ENCODE results near the gene GRAMD2B. TPM values are rescaled to one million over a fixed set of nuclear protein-coding genes. Genes with fewer than 3 reads are reported as not detected.
A peak's percentile ranks its signal among the peaks of the same experiment; 100 is the strongest.

The GRAMD2B gene
- total and polyA plus RNA-seq, 7 donors, result 1.3 to 8.0 (median 2.9) TPM

- H3K27ac ChIP-seq, result no peak overlapping the region
- no peak for TF ChIP-seq CTCF (IDR thresholded peaks at IDR 0.05)
- H3K4me1 ChIP-seq, result no peaks in the 10 kb centered on the region
- intact Hi-C loops (cut with DNase I), result no loop called here
- WGBS, 3 donors, result 81 to 87% (median 83%) methylated on average over 5 of the region's 5 CpGs
- ATAC-seq (no peak), DNase-seq (no peak)
- no peaks in the 10 kb centered on the region for H3K9me3 ChIP-seq
- no peak overlapping the region for H3K4me3 ChIP-seq
- no peaks in the 10 kb centered on the region for H3K27me3 ChIP-seq (ENCODE audit: insufficient read depth in 3 of 3, low read length in 2 of 3)
- H3K36me3 ChIP-seq (ENCODE audit: insufficient read depth in 1 of 2, low read depth in 1 of 2), result no peaks in the 10 kb centered on the region
These were observed 74.3 kb downstream of the GRAMD2B start for GRCh38 chr5:126497506-126497905.

GRCh38 chr5:126499278-126499677 is 76.1 kb downstream of the GRAMD2B start:
- Histone ChIP-seq H3K4me3 (no peak overlapping the region), H3K27me3 (ENCODE audit: insufficient read depth in 3 of 3, low read length in 2 of 3) (no peaks in the 10 kb centered on the region), H3K27ac (no peak overlapping the region), H3K4me1 (no peaks in the 10 kb centered on the region), H3K36me3 (ENCODE audit: insufficient read depth in 1 of 2, low read depth in 1 of 2) (no peaks in the 10 kb centered on the region), H3K9me3 (no peaks in the 10 kb centered on the region)
- DNase-seq (no peak), ATAC-seq (no peak)
- WGBS, 3 donors, result 71 to 88% (median 87%) methylated on average over 2 of the region's 2 CpGs
- no peak for TF ChIP-seq CTCF (IDR thresholded peaks at IDR 0.05)
- intact Hi-C loops (cut with DNase I), result no loop called here

GRCh38 chr5:126499853-126500342 is 76.7 kb downstream of the GRAMD2B start:
- no peak overlapping the region for H3K27ac ChIP-seq
- TF ChIP-seq CTCF (IDR thresholded peaks at IDR 0.05), result peak; percentile 28
- intact Hi-C loops (cut with DNase I), result no loop called here

GRCh38 chr5:126501448-126501847 is 78.2 kb downstream of the GRAMD2B start:
- Histone ChIP-seq H3K27me3 (ENCODE audit: insufficient read depth in 3 of 3, low read length in 2 of 3) (no peaks in the 10 kb centered on the region), H3K4me1 (no peaks in the 10 kb centered on the region), H3K4me3 (no peak overlapping the region), H3K36me3 (ENCODE audit: insufficient read depth in 1 of 2, low read depth in 1 of 2) (no peaks in the 10 kb centered on the region), H3K27ac (no peak overlapping the region), H3K9me3 (no peaks in the 10 kb centered on the region)
- intact Hi-C loops (cut with DNase I), result no loop called here
- no peak for TF ChIP-seq CTCF (IDR thresholded peaks at IDR 0.05)
- no peak for ATAC-seq
- 86 to 90% (median 88%) methylated on average over 10 of the region's 10 CpGs for WGBS, 3 donors
- no peak for DNase-seq

More at GRCh38 chr5:126499853-126500342, 76.7 kb downstream of the GRAMD2B start:
- Histone ChIP-seq H3K4me3 (no peak overlapping the region), H3K36me3 (ENCODE audit: insufficient read depth in 1 of 2, low read depth in 1 of 2) (no peaks in the 10 kb centered on the region), H3K4me1 (no peaks in the 10 kb centered on the region), H3K9me3 (no peaks in the 10 kb centered on the region), H3K27me3 (ENCODE audit: insufficient read depth in 3 of 3, low read length in 2 of 3) (no peaks in the 10 kb centered on the region)
- WGBS, 3 donors, result 84 to 91% (median 85%) methylated on average over 3 of the region's 3 CpGs
- DNase-seq (no peak), ATAC-seq (no peak)

- Histone ChIP-seq H3K27me3 (ENCODE audit: insufficient read depth in 3 of 3, low read length in 2 of 3) (no peaks in the 10 kb centered on the region), H3K4me3 (no peak overlapping the region), H3K4me1 (no peaks in the 10 kb centered on the region), H3K27ac (no peak overlapping the region), H3K9me3 (no peaks in the 10 kb centered on the region), H3K36me3 (ENCODE audit: insufficient read depth in 1 of 2, low read depth in 1 of 2) (no peaks in the 10 kb centered on the region)
- DNase-seq (no peak), ATAC-seq (peak in 3 of 4 donors; percentile 32 to 65 (median 36))
- intact Hi-C loops (cut with DNase I), result no loop called here
- 8 to 18% (median 12%) methylated on average over 5 of the region's 5 CpGs for WGBS, 3 donors
- no peak for TF ChIP-seq CTCF (IDR thresholded peaks at IDR 0.05)
These were observed 80.4 kb downstream of the GRAMD2B start for GRCh38 chr5:126503602-126504104.

Measured in psoas muscle (tissue), 8 donors.